Panc1 (cell line): ENCODE results near the gene BCORL1.

Experiments
- CTCF ChIP-seq: fragments of 450-650 bp; IDR thresholded peaks from 2 replicates; pipeline ENCODE4 v1.5.1; 2017; ENCODE audit warnings: mild to moderate bottlenecking
- POLR2AphosphoS5 ChIP-seq: IDR thresholded peaks from 2 replicates; pipeline ENCODE4 v1.6.1; 2012; ENCODE audit warnings: mild to moderate bottlenecking, low read depth, low read length, moderate library complexity
- TF ChIP-seq, protein P1 (sequence below), 2 experiments: IDR thresholded peaks; 2 replicates each; pipeline ENCODE4 v1.6.1; 2011 to 2012; ENCODE audit warnings: low read depth in 2 of 2, control low read depth in 1 of 2, low read length in 1 of 2, mild to moderate bottlenecking in 1 of 2, moderate library complexity in 1 of 2; ENCODE audit not compliant: insufficient read depth in 1 of 2

DNA sequence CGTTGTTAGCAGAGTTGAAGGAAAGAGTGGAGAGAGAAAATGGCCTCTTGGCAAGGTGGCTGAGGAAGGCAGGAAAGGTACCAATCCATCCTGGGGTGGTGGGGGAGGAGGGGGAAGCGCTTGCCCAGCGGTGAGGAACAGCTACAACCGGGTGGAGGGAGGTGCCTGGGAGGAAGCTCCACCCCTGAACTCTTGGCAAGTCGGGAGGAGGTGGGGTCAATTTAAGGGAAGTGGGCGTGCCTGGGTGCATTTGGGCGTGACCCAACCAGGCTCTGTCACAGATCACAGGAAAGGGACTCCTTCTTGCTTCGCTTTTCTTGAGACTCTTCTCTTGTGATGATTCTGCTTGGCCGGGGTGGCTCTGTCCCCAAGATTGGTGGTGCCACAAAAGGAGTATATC lies 41.7 kb downstream of the BCORL1 start:
- no peak for TF ChIP-seq CTCF
- TF ChIP-seq, protein P1, sequence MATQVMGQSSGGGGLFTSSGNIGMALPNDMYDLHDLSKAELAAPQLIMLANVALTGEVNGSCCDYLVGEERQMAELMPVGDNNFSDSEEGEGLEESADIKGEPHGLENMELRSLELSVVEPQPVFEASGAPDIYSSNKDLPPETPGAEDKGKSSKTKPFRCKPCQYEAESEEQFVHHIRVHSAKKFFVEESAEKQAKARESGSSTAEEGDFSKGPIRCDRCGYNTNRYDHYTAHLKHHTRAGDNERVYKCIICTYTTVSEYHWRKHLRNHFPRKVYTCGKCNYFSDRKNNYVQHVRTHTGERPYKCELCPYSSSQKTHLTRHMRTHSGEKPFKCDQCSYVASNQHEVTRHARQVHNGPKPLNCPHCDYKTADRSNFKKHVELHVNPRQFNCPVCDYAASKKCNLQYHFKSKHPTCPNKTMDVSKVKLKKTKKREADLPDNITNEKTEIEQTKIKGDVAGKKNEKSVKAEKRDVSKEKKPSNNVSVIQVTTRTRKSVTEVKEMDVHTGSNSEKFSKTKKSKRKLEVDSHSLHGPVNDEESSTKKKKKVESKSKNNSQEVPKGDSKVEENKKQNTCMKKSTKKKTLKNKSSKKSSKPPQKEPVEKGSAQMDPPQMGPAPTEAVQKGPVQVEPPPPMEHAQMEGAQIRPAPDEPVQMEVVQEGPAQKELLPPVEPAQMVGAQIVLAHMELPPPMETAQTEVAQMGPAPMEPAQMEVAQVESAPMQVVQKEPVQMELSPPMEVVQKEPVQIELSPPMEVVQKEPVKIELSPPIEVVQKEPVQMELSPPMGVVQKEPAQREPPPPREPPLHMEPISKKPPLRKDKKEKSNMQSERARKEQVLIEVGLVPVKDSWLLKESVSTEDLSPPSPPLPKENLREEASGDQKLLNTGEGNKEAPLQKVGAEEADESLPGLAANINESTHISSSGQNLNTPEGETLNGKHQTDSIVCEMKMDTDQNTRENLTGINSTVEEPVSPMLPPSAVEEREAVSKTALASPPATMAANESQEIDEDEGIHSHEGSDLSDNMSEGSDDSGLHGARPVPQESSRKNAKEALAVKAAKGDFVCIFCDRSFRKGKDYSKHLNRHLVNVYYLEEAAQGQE (IDR thresholded peaks at IDR 0.05; ENCODE audit: insufficient read depth in 1 of 2, low read depth in 2 of 2, low read length in 1 of 2) = no peak
- TF ChIP-seq POLR2AphosphoS5 = no peak
